Ishikawa (cell line): ENCODE data around the gene SERPINB5.

Source experiments
- CEBPB ChIP-seq: IDR thresholded peaks from 2 replicates; pipeline ENCODE4 v1.6.1; 2012
- EGR1 ChIP-seq: IDR thresholded peaks from 2 replicates; pipeline ENCODE4 v1.6.1; 2012
- EP300 ChIP-seq: IDR thresholded peaks from 2 replicates; pipeline ENCODE4 v1.6.1; 2012; ENCODE audit warnings: borderline replicate concordance
- FOXM1 ChIP-seq: IDR thresholded peaks from 2 replicates; pipeline ENCODE4 v1.6.1; 2012; ENCODE audit warnings: low read depth, borderline replicate concordance
- MAX ChIP-seq: IDR thresholded peaks from 2 replicates; pipeline ENCODE4 v1.6.1; 2012
- RAD21 ChIP-seq: IDR thresholded peaks from 2 replicates; pipeline ENCODE4 v1.6.1; 2012; ENCODE audit warnings: low read depth
- REST ChIP-seq: IDR thresholded peaks from 2 replicates; pipeline ENCODE4 v1.6.1; 2012; ENCODE audit warnings: low read depth, mild to moderate bottlenecking
- TAF1 ChIP-seq: IDR thresholded peaks from 2 replicates; pipeline ENCODE4 v1.6.1; 2012; ENCODE audit warnings: low read depth, mild to moderate bottlenecking
- TCF12 ChIP-seq: IDR thresholded peaks from 2 replicates; pipeline ENCODE4 v1.6.1; 2012; ENCODE audit warnings: low read depth
- TEAD4 ChIP-seq: IDR thresholded peaks from 2 replicates; pipeline ENCODE4 v1.6.1; 2012
- USF1 ChIP-seq: IDR thresholded peaks from 2 replicates; pipeline ENCODE4 v1.6.1; 2012
- YY1 ChIP-seq: IDR thresholded peaks from 2 replicates; pipeline ENCODE4 v1.6.1; 2012; ENCODE audit warnings: low read depth
- ZBTB7A ChIP-seq: IDR thresholded peaks from 2 replicates; pipeline ENCODE4 v1.6.1; 2012; ENCODE audit warnings: low read depth

- TF ChIP-seq TCF12 = no peak
- TF ChIP-seq MAX = no peak
- no peak for TF ChIP-seq EP300
- TF ChIP-seq TEAD4 = no peak
- no peak for TF ChIP-seq REST
- TF ChIP-seq RAD21 = no peak
- no peak for TF ChIP-seq TAF1
- TF ChIP-seq CEBPB = no peak
- TF ChIP-seq YY1 = no peak
- no peak for TF ChIP-seq USF1
- TF ChIP-seq EGR1 = no peak
- no peak for TF ChIP-seq ZBTB7A
- no peak for TF ChIP-seq FOXM1
These were observed 38.6 kb upstream of the SERPINB5 start for GRCh38 chr18:63438181-63438580.
